M059J (cell line): ENCODE data around the gene EMC7. TPM values are rescaled to one million over a fixed set of nuclear protein-coding genes. Genes with fewer than 3 reads are reported as not detected.
"Not testable (repeated sequence)": the region's sequence is repeated elsewhere in the genome, so short reads cannot be mapped to it uniquely, and the experiment has no call there.

ENCODE experiments used
- DNase-seq: peaks from one replicate; pipeline ENCODE4 v3.0.0-alpha.2; 2012; ENCODE audit warnings: low read depth
- total RNA-seq: library from RNA; depleted of rRNA; stranded (reverse); fragments of >200 nt; shearing (Covaris generic); gene quantifications from 2 replicates; pipeline ENCODE4 v1.2.3, GENCODE V29; 2014; rRNA removed

The EMC7 gene
- 59.4 and 60.2 TPM in 2 replicates for total RNA-seq

GRCh38 chr15:34101366-34102174 lies at the start of gene EMC7, which contains the start of gene PGBD4:
TSS of gene EMC7 (minus strand) at chr15:34101862. CDS start at chr15:34101839, 23 bp downstream.
TSS of gene PGBD4 (plus strand) at chr15:34102083. CDS start at chr15:34102532, 449 bp downstream.
- peak; percentile 99 for DNase-seq

GRCh38 chr15:34147371-34148140 lies 45.9 kb upstream of the EMC7 start:
- DNase-seq, result peak; percentile 24

GRCh38 chr15:34133511-34133910 lies 31.8 kb upstream of the EMC7 start:
- DNase-seq, result no peak

- no peak for DNase-seq
These were observed 31.2 kb upstream of the EMC7 start for GRCh38 chr15:34132881-34133280.

GRCh38 chr15:34128898-34129297 lies 27.2 kb upstream of the EMC7 start:
- DNase-seq, result no peak

GRCh38 chr15:34126522-34126921 lies 24.9 kb upstream of the EMC7 start:
- DNase-seq, result no peak

GRCh38 chr15:34125945-34126344 lies 24.3 kb upstream of the EMC7 start:
- DNase-seq, result no peak

GRCh38 chr15:34124651-34125050 lies 23.0 kb upstream of the EMC7 start:
- no peak for DNase-seq

- peak; percentile 96 for DNase-seq
These were observed 21.1 kb upstream of the EMC7 start for GRCh38 chr15:34122771-34123183.

GRCh38 chr15:34121786-34122185 lies 20.1 kb upstream of the EMC7 start:
- DNase-seq, result not testable (repeated sequence)

- DNase-seq, result not testable (repeated sequence)
These were observed 18.8 kb upstream of the EMC7 start for GRCh38 chr15:34120420-34120819.

- DNase-seq, result peak; percentile 23
These were observed 17.6 kb upstream of the EMC7 start for GRCh38 chr15:34119291-34119690.

- peak; percentile 40 for DNase-seq
These were observed 15.0 kb upstream of the EMC7 start for GRCh38 chr15:34116620-34117019.

- DNase-seq, result no peak
These were observed 13.1 kb upstream of the EMC7 start for GRCh38 chr15:34114739-34115138.

- no peak for DNase-seq
These were observed 12.6 kb upstream of the EMC7 start for GRCh38 chr15:34114215-34114614.

- DNase-seq, result no peak
These were observed 9.8 kb upstream of the EMC7 start for GRCh38 chr15:34111488-34111887.

GRCh38 chr15:34109797-34110663 lies 8.4 kb upstream of the EMC7 start:
- peak; percentile 56 for DNase-seq

- no peak for DNase-seq
These were observed 5.7 kb upstream of the EMC7 start for GRCh38 chr15:34107315-34107714.

GRCh38 chr15:34106423-34106822 lies 4.8 kb upstream of the EMC7 start:
- no peak for DNase-seq

- no peak for DNase-seq
These were observed 688 bp upstream of the EMC7 start for GRCh38 chr15:34102175-34102925.

GRCh38 chr15:34099914-34100313 lies 1.7 kb downstream of the EMC7 start:
- DNase-seq, result no peak
